CD4-positive, alpha-beta T cell (primary cell): ENCODE results near the gene R3HCC1L. TPM values are rescaled to one million over a fixed set of nuclear protein-coding genes. Genes with fewer than 3 reads are reported as not detected.

Source experiments
- ATAC-seq: fragments of 200-7000 bp; cut with Tn5 transposase; one replicate; pipeline ENCODE4 v1.10.0; 2022; ENCODE audit warnings: mild to moderate bottlenecking; ENCODE audit not compliant: poor library complexity
- CTCF ChIA-PET: fragments of 350-600 bp; sonication (Branson Sonifier 250); formaldehyde crosslinking; loops from one replicate; lab custom pipeline; 2021; ENCODE audit warnings: antibody characterized with exemption, inconsistent platforms; lab: Charles Lee
- POLR2A ChIA-PET: fragments of 350-600 bp; sonication (Branson Sonifier 250); formaldehyde crosslinking; loops from one replicate; lab custom pipeline; 2021; ENCODE audit warnings: antibody characterized with exemption, inconsistent platforms; lab: Charles Lee
- DNase-seq, 14 experiments: peaks; one replicate each; pipeline ENCODE4 v3.0.0-alpha.2; 2013 to 2020; ENCODE audit warnings: mixed read lengths in 2 of 14
- H3K27ac ChIP-seq, 2 donors: one replicate each; pipeline versions ENCODE4 v1.5.1 to v1.7.0; 2013; ENCODE audit warnings: low read length in 2 of 2, low read depth in 1 of 2, mild to moderate bottlenecking in 1 of 2
- H3K27me3 ChIP-seq, 2 experiments: 1 replicate in 1 of 2; 2 replicates in 1 of 2; pipeline versions ENCODE4 v1.6.1 to v1.7.0; 2013; ENCODE audit warnings: low read length in 2 of 2, control low read depth in 1 of 2, mild to moderate bottlenecking in 1 of 2, moderate library complexity in 1 of 2; ENCODE audit not compliant: insufficient read depth in 2 of 2, control insufficient read depth in 1 of 2
- H3K36me3 ChIP-seq: one replicate; pipeline ENCODE4 v1.6.1; 2013; ENCODE audit warnings: low read length, control low read depth; ENCODE audit not compliant: insufficient read depth
- H3K4me1 ChIP-seq: one replicate; pipeline ENCODE4 v1.6.1; 2013; ENCODE audit warnings: low read length, control low read depth; ENCODE audit not compliant: insufficient read depth
- H3K4me3 ChIP-seq: one replicate; pipeline ENCODE4 v1.5.1; 2013; ENCODE audit warnings: mild to moderate bottlenecking, low read length, moderate library complexity
- H3K9me3 ChIP-seq, 2 experiments: 1 replicate in 1 of 2; 2 replicates in 1 of 2; pipeline versions ENCODE4 v1.6.1 to v1.7.0; 2013; ENCODE audit warnings: low read length in 2 of 2, mild to moderate bottlenecking in 2 of 2, control low read depth in 1 of 2, moderate library complexity in 1 of 2; ENCODE audit not compliant: control insufficient read depth in 1 of 2, insufficient read depth in 1 of 2
- H3K27ac Mint-ChIP-seq: one replicate; pipeline ENCODE4 v1.8.0; 2020; ENCODE audit warnings: mixed read lengths
- H3K27me3 Mint-ChIP-seq: one replicate; pipeline ENCODE4 v1.8.0; 2021; ENCODE audit warnings: mixed read lengths
- H3K36me3 Mint-ChIP-seq: one replicate; pipeline ENCODE4 v1.8.0; 2021; ENCODE audit warnings: low read depth, mixed read lengths
- H3K4me1 Mint-ChIP-seq: one replicate; pipeline ENCODE4 v1.8.0; 2021; ENCODE audit warnings: low read depth, mixed read lengths
- H3K4me3 Mint-ChIP-seq: one replicate; pipeline ENCODE4 v1.8.0; 2020; ENCODE audit warnings: mild to moderate bottlenecking, mixed read lengths
- H3K9me3 Mint-ChIP-seq: one replicate; pipeline ENCODE4 v1.8.0; 2020; ENCODE audit warnings: mixed read lengths
- intact Hi-C, 2 experiments: fragments of 100-400 bp; cut with DNase I in 1 of 2; cut with micrococcal nuclease in 1 of 2; formaldehyde crosslinking; loops; one replicate each; pipeline versions ENCODE4 v1.15.1 to v1.9.0; 2023 to 2025; cut with DNase I, micrococcal nuclease
- total RNA-seq, 174 experiments: library from RNA in 2 of 174; stranded (reverse) in 2 of 174; gene quantifications; one replicate each; pipeline ENCODE4 v1.2.3 and lab custom pipeline; 2021 to 2026
- TF ChIP-seq, protein P1 (sequence below): fragments of 200-600 bp; IDR thresholded peaks from one replicate; pipeline ENCODE4 v1.8.0; 2022; ENCODE audit warnings: antibody characterized with exemption, mild to moderate bottlenecking

Gene R3HCC1L
- total RNA-seq, 2 experiments from 2014 or later: 12.7 to 13.7 TPM

- no peak overlapping the region for H3K27ac Mint-ChIP-seq
- Histone ChIP-seq H3K27ac (no peak overlapping the region), H3K9me3 (no peaks in the 10 kb centered on the region), H3K4me1 (no peaks in the 10 kb centered on the region), H3K27me3 (peaks cover 0 to under 1% of the 10 kb centered on the region in 2 experiments), H3K36me3 (no peaks in the 10 kb centered on the region), H3K4me3 (no peak overlapping the region)
- TF ChIP-seq, protein P1, sequence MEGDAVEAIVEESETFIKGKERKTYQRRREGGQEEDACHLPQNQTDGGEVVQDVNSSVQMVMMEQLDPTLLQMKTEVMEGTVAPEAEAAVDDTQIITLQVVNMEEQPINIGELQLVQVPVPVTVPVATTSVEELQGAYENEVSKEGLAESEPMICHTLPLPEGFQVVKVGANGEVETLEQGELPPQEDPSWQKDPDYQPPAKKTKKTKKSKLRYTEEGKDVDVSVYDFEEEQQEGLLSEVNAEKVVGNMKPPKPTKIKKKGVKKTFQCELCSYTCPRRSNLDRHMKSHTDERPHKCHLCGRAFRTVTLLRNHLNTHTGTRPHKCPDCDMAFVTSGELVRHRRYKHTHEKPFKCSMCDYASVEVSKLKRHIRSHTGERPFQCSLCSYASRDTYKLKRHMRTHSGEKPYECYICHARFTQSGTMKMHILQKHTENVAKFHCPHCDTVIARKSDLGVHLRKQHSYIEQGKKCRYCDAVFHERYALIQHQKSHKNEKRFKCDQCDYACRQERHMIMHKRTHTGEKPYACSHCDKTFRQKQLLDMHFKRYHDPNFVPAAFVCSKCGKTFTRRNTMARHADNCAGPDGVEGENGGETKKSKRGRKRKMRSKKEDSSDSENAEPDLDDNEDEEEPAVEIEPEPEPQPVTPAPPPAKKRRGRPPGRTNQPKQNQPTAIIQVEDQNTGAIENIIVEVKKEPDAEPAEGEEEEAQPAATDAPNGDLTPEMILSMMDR: no peak
- intact Hi-C loops: no loop called here
- H3K4me3 Mint-ChIP-seq: no peak overlapping the region
- POLR2A ChIA-PET: no interaction called here
- no peaks in the 10 kb centered on the region for H3K36me3 Mint-ChIP-seq
- CTCF ChIA-PET: interaction anchor here (0.7 kb wide), 1 partner anchor 18 kb away, joined by 3 read pairs; no protein-coding TSS in a partner anchor
- ATAC-seq: no peak
- H3K9me3 Mint-ChIP-seq: no peaks in the 10 kb centered on the region
- H3K27me3 Mint-ChIP-seq: peaks cover 34% of the 10 kb centered on the region
- no peak for DNase-seq
- H3K4me1 Mint-ChIP-seq: no peaks in the 10 kb centered on the region
Measured at GRCh38 chr10:98088186-98088971, 46.1 kb upstream of the R3HCC1L start.

- Histone ChIP-seq H3K27me3 (peaks cover 0 to 3% of the 10 kb centered on the region in 2 experiments), H3K9me3 (no peaks in the 10 kb centered on the region), H3K27ac (no peak overlapping the region), H3K36me3 (no peaks in the 10 kb centered on the region), H3K4me1 (no peaks in the 10 kb centered on the region), H3K4me3 (no peak overlapping the region)
- ATAC-seq: no peak
- CTCF ChIA-PET: no interaction called here
- Mint-ChIP-seq H3K4me1 (no peaks in the 10 kb centered on the region), H3K4me3 (no peak overlapping the region), H3K36me3 (no peaks in the 10 kb centered on the region), H3K9me3 (no peaks in the 10 kb centered on the region), H3K27me3 (peaks cover 42% of the 10 kb centered on the region), H3K27ac (no peak overlapping the region)
- intact Hi-C loops: no loop called here
- no peak for DNase-seq
- TF ChIP-seq, protein P1: no peak
- POLR2A ChIA-PET: no interaction called here
Measured at GRCh38 chr10:98090822-98091221, 43.6 kb upstream of the R3HCC1L start.

DNA sequence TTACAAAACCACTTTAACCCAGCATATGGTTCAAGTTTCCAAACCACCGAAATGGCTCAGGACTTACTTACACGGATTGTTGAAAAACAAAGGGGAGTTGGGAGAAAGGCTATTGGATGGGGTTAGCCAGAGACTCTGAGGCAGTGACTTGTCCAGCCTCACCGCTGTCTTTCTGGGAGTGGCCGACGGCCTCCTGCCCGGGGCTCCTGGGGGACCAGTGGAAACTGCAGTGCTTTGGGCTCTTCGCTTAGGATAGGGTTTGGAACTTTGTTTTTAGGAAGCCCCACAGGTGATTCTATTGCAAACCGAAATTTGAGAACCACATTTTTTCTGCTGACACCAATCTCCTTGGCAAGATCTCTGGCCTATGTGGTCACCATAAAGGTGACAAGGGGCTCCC lies 38.1 kb upstream of the R3HCC1L start:
- no peak for DNase-seq
- TF ChIP-seq, protein P1: no peak
- no peaks in the 10 kb centered on the region for H3K9me3 ChIP-seq
- Mint-ChIP-seq H3K4me3 (no peak overlapping the region), H3K4me1 (no peaks in the 10 kb centered on the region), H3K27me3 (peaks cover 23% of the 10 kb centered on the region), H3K36me3 (no peaks in the 10 kb centered on the region), H3K9me3 (no peaks in the 10 kb centered on the region), H3K27ac (no peak overlapping the region)
- no peak for ATAC-seq
- H3K36me3 ChIP-seq: no peaks in the 10 kb centered on the region
- H3K27me3 ChIP-seq: peaks cover 0 to 5% of the 10 kb centered on the region in 2 experiments
- ChIA-PET POLR2A (interaction anchor here (0.6 kb wide), 1 partner anchor 43 kb away, joined by 3 read pairs; no protein-coding TSS in a partner anchor), CTCF (no interaction called here)
- no peak overlapping the region for H3K4me3 ChIP-seq
- no peaks in the 10 kb centered on the region for H3K4me1 ChIP-seq
- intact Hi-C loops: no loop called here
- no peak overlapping the region for H3K27ac ChIP-seq
